H1 (cell line): Measurements from ENCODE around the gene IL23A. TPM values are rescaled to one million over a fixed set of nuclear protein-coding genes. Genes with fewer than 3 reads are reported as not detected.
"Not testable (repeated sequence)": the region's sequence is repeated elsewhere in the genome, so short reads cannot be mapped to it uniquely, and the experiment has no call there.

Experiments
- CTCF ChIA-PET: fragments of 300-600 bp; sonication (Branson Sonifier 250); formaldehyde crosslinking; loops from one replicate; lab custom pipeline; 2021; ENCODE audit not compliant: partially characterized antibody; lab: Charles Lee
- POLR2A ChIA-PET: fragments of 300-600 bp; sonication (Branson Sonifier 250); formaldehyde crosslinking; loops from one replicate; lab custom pipeline; 2021; ENCODE audit warnings: inconsistent platforms; ENCODE audit not compliant: partially characterized antibody; lab: Charles Lee
- DNase-seq, 2 experiments: peaks; one replicate each; pipeline versions ENCODE4 v3.0.0 to v3.0.0-alpha.2; 2010 to 2022; ENCODE audit warnings: low spot score in 2 of 2, low read depth in 1 of 2, mixed read lengths in 1 of 2
- FAIRE-seq: peaks from 2 replicates; lab custom pipeline; 2011; peaks lifted over from hg19 to GRCh38; lab: Jason Lieb, UNC
- H2AFZ ChIP-seq: 2 replicates; pipeline ENCODE4 v1.8.1; 2012; ENCODE audit warnings: low read length, inconsistent platforms
- H2AK5ac ChIP-seq: 2 replicates; pipeline ENCODE4 v1.6.1; 2013; ENCODE audit warnings: low read depth, low read length
- H2BK120ac ChIP-seq: replicated peaks from 2 replicates; pipeline ENCODE3; 2013; ENCODE audit warnings: low read depth, low read length, inconsistent platforms
- H2BK12ac ChIP-seq: 2 replicates; pipeline ENCODE4 v1.6.1; 2013; ENCODE audit warnings: low read depth, low read length
- H2BK15ac ChIP-seq: 2 replicates; pipeline ENCODE4 v1.6.1; 2013; ENCODE audit warnings: low read length
- H2BK20ac ChIP-seq: 2 replicates; pipeline ENCODE4 v1.6.1; 2013; ENCODE audit warnings: low read length
- H2BK5ac ChIP-seq: 2 replicates; pipeline ENCODE4 v1.6.1; 2013; ENCODE audit warnings: low read depth, low read length
- H3K14ac ChIP-seq: 2 replicates; pipeline ENCODE4 v1.6.1; 2013; ENCODE audit warnings: inconsistent platforms; ENCODE audit not compliant: insufficient read length
- H3K18ac ChIP-seq: 2 replicates; pipeline ENCODE4 v1.6.1; 2013; ENCODE audit warnings: low read length; ENCODE audit errors: extremely low read depth
- H3K23ac ChIP-seq: 2 replicates; pipeline ENCODE4 v1.6.1; 2013; ENCODE audit warnings: inconsistent platforms; ENCODE audit not compliant: insufficient read length
- H3K23me2 ChIP-seq: 2 replicates; pipeline ENCODE4 v1.6.1; 2013; ENCODE audit warnings: low read depth, low read length
- H3K27ac ChIP-seq: 2 replicates; pipeline ENCODE4 v1.6.1; 2011; ENCODE audit warnings: low read depth, low read length, inconsistent platforms
- H3K27me3 ChIP-seq, 4 experiments: replicated peaks in 1 of 4; 1 replicate in 1 of 4; 2 replicates in 3 of 4; pipeline versions ENCODE4 v1.6.1 to v1.8.1; 2011 to 2013; ENCODE audit warnings: low read length in 3 of 4, mild to moderate bottlenecking in 3 of 4, inconsistent platforms in 2 of 4, mixed read lengths in 2 of 4, moderate library complexity in 1 of 4; ENCODE audit not compliant: control insufficient read depth in 3 of 4, insufficient read depth in 3 of 4; ENCODE audit errors: extremely low read depth in 1 of 4
- H3K36me3 ChIP-seq, 4 experiments: 2 replicates each; pipeline versions ENCODE4 v1.6.1 to v1.8.1; 2011 to 2013; ENCODE audit warnings: mild to moderate bottlenecking in 4 of 4, low read length in 3 of 4, moderate library complexity in 2 of 4, control low read depth in 1 of 4, inconsistent platforms in 1 of 4; ENCODE audit not compliant: insufficient read depth in 4 of 4, control insufficient read depth in 2 of 4
- H3K4ac ChIP-seq: replicated peaks from 2 replicates; pipeline ENCODE3; 2013; ENCODE audit warnings: low read length, low read depth, mixed read lengths, inconsistent platforms; ENCODE audit not compliant: insufficient read length
- H3K4me1 ChIP-seq, 4 experiments: replicated peaks in 1 of 4; 1 replicate in 1 of 4; 2 replicates in 3 of 4; pipeline versions ENCODE4 v1.6.1 to v1.8.1; 2011 to 2013; ENCODE audit warnings: low read length in 3 of 4, inconsistent platforms in 2 of 4, mixed read lengths in 1 of 4; ENCODE audit not compliant: insufficient read depth in 4 of 4, control insufficient read depth in 3 of 4
- H3K4me2 ChIP-seq, 2 experiments: 2 replicates each; pipeline versions ENCODE4 v1.6.1 to v1.8.1; 2011 to 2013; ENCODE audit warnings: low read depth in 2 of 2, low read length in 2 of 2, control low read depth in 1 of 2, inconsistent platforms in 1 of 2, mild to moderate bottlenecking in 1 of 2; ENCODE audit not compliant: insufficient read depth in 1 of 2
- H3K4me3 ChIP-seq, 4 experiments: fragments of 200-600, 300-600 bp in 1 of 4; sonication (generic), shearing (Covaris generic), sonication (Bioruptor Twin) in 1 of 4; 2 replicates each; pipeline versions ENCODE4 v1.5.1 to v1.8.1; 2011 to 2016; ENCODE audit warnings: low read length in 4 of 4, low read depth in 3 of 4, control low read depth in 2 of 4, inconsistent platforms in 2 of 4, mild to moderate bottlenecking in 2 of 4, mixed read lengths in 1 of 4, moderate library complexity in 1 of 4; ENCODE audit not compliant: insufficient read depth in 2 of 4; ENCODE audit errors: extremely low read depth in 1 of 4
- H3K56ac ChIP-seq: replicated peaks from 2 replicates; pipeline ENCODE3; 2013; ENCODE audit warnings: low read depth, mild to moderate bottlenecking, mixed read lengths, low read length, inconsistent platforms; ENCODE audit not compliant: insufficient read length
- H3K79me1 ChIP-seq: 2 replicates; pipeline ENCODE4 v1.6.1; 2013; ENCODE audit warnings: low read depth, low read length, control low read depth
- H3K79me2 ChIP-seq, 2 experiments: 2 replicates each; pipeline versions ENCODE4 v1.6.1 to v1.8.1; 2012 to 2013; ENCODE audit warnings: low read length in 2 of 2, mild to moderate bottlenecking in 2 of 2, inconsistent platforms in 1 of 2; ENCODE audit not compliant: insufficient read depth in 2 of 2, control insufficient read depth in 1 of 2
- H3K9ac ChIP-seq, 4 experiments: replicated peaks in 1 of 4; 1 replicate in 1 of 4; 2 replicates in 3 of 4; pipeline versions ENCODE4 v1.6.1 to v1.8.1; 2011 to 2013; ENCODE audit warnings: low read depth in 3 of 4, low read length in 3 of 4, control low read depth in 2 of 4, mild to moderate bottlenecking in 2 of 4, moderate library complexity in 2 of 4, inconsistent platforms in 1 of 4; ENCODE audit errors: extremely low read depth in 1 of 4
- H3K9me3 ChIP-seq, 2 experiments: 2 replicates each; pipeline versions ENCODE4 v1.6.1 to v1.8.1; 2012 to 2013; ENCODE audit warnings: mild to moderate bottlenecking in 2 of 2, moderate library complexity in 2 of 2, control low read depth in 1 of 2, inconsistent platforms in 1 of 2, low read depth in 1 of 2, low read length in 1 of 2, mixed read lengths in 1 of 2; ENCODE audit not compliant: insufficient read depth in 2 of 2
- H4K20me1 ChIP-seq, 2 experiments: replicated peaks in 1 of 2; 2 replicates each; pipeline versions ENCODE3 to v1.8.1; 2011 to 2013; ENCODE audit warnings: inconsistent platforms in 2 of 2, low read length in 2 of 2, mild to moderate bottlenecking in 1 of 2; ENCODE audit not compliant: insufficient read depth in 2 of 2, control insufficient read depth in 1 of 2
- H4K5ac ChIP-seq: 2 replicates; pipeline ENCODE4 v1.6.1; 2013; ENCODE audit warnings: low read length, low read depth, mixed read lengths, inconsistent platforms; ENCODE audit not compliant: insufficient read length
- H4K8ac ChIP-seq: 2 replicates; pipeline ENCODE4 v1.8.0; 2013; ENCODE audit warnings: mild to moderate bottlenecking, moderate library complexity, low read length, inconsistent platforms; ENCODE audit not compliant: insufficient read depth; ENCODE audit errors: extremely low read depth
- H4K91ac ChIP-seq: replicated peaks from 2 replicates; pipeline ENCODE3; 2013; ENCODE audit warnings: low read length, mixed read lengths, inconsistent platforms; ENCODE audit not compliant: insufficient read length
- WGBS, 2 experiments: shearing (Covaris generic) in 1 of 2; methylation state at CpG; one replicate each; pipeline versions ENCODE4 v1.1.6 to v1.1.7; 2013 to 2015; ENCODE audit warnings: low lambda C conversion rate in 2 of 2, mixed read lengths in 2 of 2, inconsistent platforms in 1 of 2, low coverage in 1 of 2, missing lambda C conversion rate in 1 of 2; ENCODE audit not compliant: insufficient replicate concordance in 2 of 2, insufficient coverage in 1 of 2, insufficient read length in 1 of 2; ENCODE audit errors: extremely low coverage in 1 of 2, missing lambda C conversion rate in 1 of 2; 5-methylcytosine and 5-hydroxymethylcytosine counted together
- polyA plus RNA-seq, 7 experiments: library from polyadenylated mRNA; depleted of rRNA in 3 of 7; stranded (reverse) in 5 of 7; unstranded in 2 of 7; fragments of >200 nt in 5 of 7; fragments of 200-250 nt in 2 of 7; gene quantifications; 1 replicate in 5 of 7; 2 replicates in 1 of 7; 4 replicates in 1 of 7; pipeline versions ENCODE4 v1.2.1 to v1.2.3, GENCODE V29; 2011 to 2013; ENCODE audit warnings: missing spikeins in 2 of 7, mixed read lengths in 2 of 7
- total RNA-seq: library from RNA; stranded (reverse); fragmentation: NEBNext Ultra II Directional; extraction: Animal tissue kit (Norgen Biotek cat#: 25700); gene quantifications from 2 replicates; pipeline ENCODE4 v1.2.1, GENCODE V29; 2021

IL23A gene
- total and polyA plus RNA-seq, 2 of the 8 experiments (the other 6 are each of a cell fraction or from before 2014, with no cell fraction given), result 2.3 to 3.6 TPM

DNA sequence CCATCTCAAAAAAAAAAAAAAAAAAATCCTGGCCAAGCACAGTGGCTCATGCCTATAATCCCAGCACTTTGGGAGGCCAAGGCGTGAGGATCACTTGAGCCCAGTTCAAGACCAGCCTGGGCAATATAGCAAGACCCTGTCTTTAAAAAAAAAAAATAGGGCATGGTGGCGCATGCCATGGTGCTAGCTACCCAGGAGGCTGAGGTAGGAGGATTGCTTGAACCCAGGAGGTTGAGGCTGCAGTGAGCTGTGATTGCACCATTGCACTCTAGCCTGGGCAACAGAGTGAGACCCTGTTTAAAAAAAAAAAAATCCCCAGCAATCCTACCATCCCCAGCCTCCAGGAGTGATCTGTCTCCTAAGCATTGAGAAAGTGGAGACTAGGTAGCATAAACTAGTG, 3.6 kb downstream of the IL23A start:
- CTCF ChIA-PET, result interaction anchor here (0.6 to 2.5 kb wide), 6 partner anchors 9 to 121 kb away, joined by 3 to 8 read pairs (median 4); partner anchors contain the start of gene PAN2
- Histone ChIP-seq H3K36me3 (peaks cover 0 to 22% (median 13%) of the 10 kb centered on the region in 4 experiments; a peak in 6 of 8 replicates), H3K4me1 (peaks cover 9 to 13% (median 11%) of the 10 kb centered on the region in 4 experiments)
- not testable (repeated sequence) for H4K20me1 ChIP-seq, H4K5ac ChIP-seq, H2AK5ac ChIP-seq, H2BK12ac ChIP-seq, H4K91ac ChIP-seq, H3K9me3 ChIP-seq, FAIRE-seq, H3K27me3 ChIP-seq, H4K8ac ChIP-seq, H3K4me3 ChIP-seq, H2BK120ac ChIP-seq, H3K23ac ChIP-seq, H3K79me2 ChIP-seq, H3K18ac ChIP-seq, H3K79me1 ChIP-seq, DNase-seq, H3K27ac ChIP-seq, H3K4ac ChIP-seq, H3K23me2 ChIP-seq, H3K4me2 ChIP-seq, H2BK20ac ChIP-seq, H2BK15ac ChIP-seq, H2BK5ac ChIP-seq, H2AFZ ChIP-seq, H3K14ac ChIP-seq, H3K56ac ChIP-seq, H3K9ac ChIP-seq
- 96% methylated on average over 2 of the region's 2 CpGs; no CpG with 5 or more reads in 1 of the 2 experiments for WGBS, 2 experiments
- POLR2A ChIA-PET, result interaction anchor here (0.8 to 2.1 kb wide), 6 partner anchors 10 to 369 kb away, joined by 3 to 9 read pairs (median 4); partner anchors contain the start of gene STAT2
